ENCODE data around the gene CFAP53.

Gene CFAP53

GRCh38 chr18:50276452-50276851 lies 10.2 kb upstream of the CFAP53 start:
- H3K4me3 ChIP-seq (ENCODE audit: low read length): no peak overlapping the region
- no peak for TF ChIP-seq CTCF (conservative IDR thresholded peaks at IDR 0.05; ENCODE audit: low read depth, low read length)
- DNase-seq (ENCODE audit: low read depth): no peak

GRCh38 chr18:50275503-50276036 lies 9.3 kb upstream of the CFAP53 start:
- no peak for DNase-seq (ENCODE audit: low read depth)
- no peak for TF ChIP-seq CTCF (conservative IDR thresholded peaks at IDR 0.05; ENCODE audit: low read depth, low read length)
- H3K4me3 ChIP-seq (ENCODE audit: low read length): no peak overlapping the region

GRCh38 chr18:50274941-50275340 lies 8.6 kb upstream of the CFAP53 start:
- no peak for TF ChIP-seq CTCF (conservative IDR thresholded peaks at IDR 0.05; ENCODE audit: low read depth, low read length)

GRCh38 chr18:50274044-50274442 lies 7.7 kb upstream of the CFAP53 start:
- no peak for DNase-seq (ENCODE audit: low read depth)
- no peak overlapping the region for H3K4me3 ChIP-seq (ENCODE audit: low read length)
- no peak for TF ChIP-seq CTCF (conservative IDR thresholded peaks at IDR 0.05; ENCODE audit: low read depth, low read length)

More at GRCh38 chr18:50274941-50275340, 8.6 kb upstream of the CFAP53 start:
- no peak for DNase-seq (ENCODE audit: low read depth)
- no peak overlapping the region for H3K4me3 ChIP-seq (ENCODE audit: low read length)

- DNase-seq (ENCODE audit: low read depth): no peak
- no peak overlapping the region for H3K4me3 ChIP-seq (ENCODE audit: low read length)
- TF ChIP-seq CTCF (conservative IDR thresholded peaks at IDR 0.05; ENCODE audit: low read depth, low read length): no peak
Measured at GRCh38 chr18:50273203-50274043, 7.1 kb upstream of the CFAP53 start.

- no peak for TF ChIP-seq CTCF (conservative IDR thresholded peaks at IDR 0.05; ENCODE audit: low read depth, low read length)
- no peak for DNase-seq (ENCODE audit: low read depth)
- no peak overlapping the region for H3K4me3 ChIP-seq (ENCODE audit: low read length)
Measured at GRCh38 chr18:50272568-50272967, 6.3 kb upstream of the CFAP53 start.

Measured in retinal pigment epithelial cell (primary cell).